Mucosa of descending colon (tissue), 3 donors: ENCODE data around the gene KRTAP7-1. TPM values are rescaled to one million over a fixed set of nuclear protein-coding genes. Genes with fewer than 3 reads are reported as not detected.

Source experiments
- ATAC-seq: fragments of 200-7000 bp; cut with Tn5 transposase; one replicate; pipeline ENCODE4 v1.9.1; 2020; ENCODE audit warnings: mild to moderate bottlenecking, moderate library complexity
- DNase-seq, 3 donors: peaks; one replicate each; pipeline ENCODE4 v3.0.0-alpha.2; 2020
- H3K36me3 ChIP-seq: fragments of 200-600 bp; one replicate; pipeline ENCODE4 v1.8.0; 2021; ENCODE audit warnings: low read depth, mild to moderate bottlenecking
- H3K4me1 ChIP-seq: fragments of 200-600 bp; one replicate; pipeline ENCODE4 v1.8.0; 2021; ENCODE audit warnings: low read depth, mild to moderate bottlenecking
- H3K4me3 ChIP-seq: fragments of 200-600 bp; one replicate; pipeline ENCODE4 v1.8.0; 2021; ENCODE audit warnings: mild to moderate bottlenecking
- H3K9me3 ChIP-seq: fragments of 200-600 bp; one replicate; pipeline ENCODE4 v1.8.0; 2021; ENCODE audit warnings: mild to moderate bottlenecking
- CTCF ChIP-seq: fragments of 200-600 bp; IDR thresholded peaks from one replicate; pipeline ENCODE4 v1.8.0; 2022; ENCODE audit warnings: antibody characterized with exemption, mild to moderate bottlenecking
- intact Hi-C, 2 donors: fragments of 100-400 bp; cut with DNase I in 1 of 2; cut with micrococcal nuclease in 1 of 2; formaldehyde crosslinking; loops; one replicate each; pipeline versions ENCODE4 v1.11.0 to v1.11.1; 2022; cut with DNase I, micrococcal nuclease
- long read RNA-seq, 2 donors: library from polyadenylated mRNA; unstranded; transcript quantifications; one replicate each; pipeline ENCODE4 v2.0.0, GENCODE V29; 2019 to 2021
- total RNA-seq, 3 donors: library from RNA; stranded (reverse); fragmentation: NEBNext Ultra II Directional in 2 of 3; extraction: Animal tissue kit (Norgen Biotek cat#: 25700) in 2 of 3; gene quantifications; one replicate each; pipeline versions ENCODE4 v1.2.1 to v1.2.4, GENCODE V29; 2021 to 2023
- donor health status: DM: no; HTN: no; CAD: no; lungs with moderate emphysema.
- donor health status: DM: no; HTN: no; CAD: no.
- donor health status: DM: no; HTN: yes; CAD: no.

KRTAP7-1 gene
- not detected for total RNA-seq
- long read RNA-seq, donor 1: 0 reads
- long read RNA-seq, donor 2: 0 reads

- ATAC-seq (no peak), DNase-seq (no peak)
- peaks cover 55% of the 10 kb centered on the region for H3K9me3 ChIP-seq
- no peak within 1 kb of the TSS for H3K4me3 ChIP-seq
- H3K4me1 ChIP-seq: no peaks in the 10 kb centered on the region
- TF ChIP-seq CTCF: no peak
- H3K36me3 ChIP-seq: no peaks in the 10 kb centered on the region
- intact Hi-C loops: loop anchor here in 1 of 2 donors (10.0 kb wide), 1 partner anchor 255 kb away; no protein-coding TSS in a partner anchor
Observed at GRCh38 chr21:30829659-30830058, at the start of gene KRTAP7-1. Gene KRTAP7-1 (minus strand): TSS chr21:30829759. CDS start chr21:30829698, 61 bp downstream.

- Histone ChIP-seq H3K4me1 (no peaks in the 10 kb centered on the region), H3K4me3 (no peak overlapping the region), H3K9me3 (peaks cover 49% of the 10 kb centered on the region), H3K36me3 (no peaks in the 10 kb centered on the region)
- DNase-seq (no peak), ATAC-seq (no peak)
- TF ChIP-seq CTCF: no peak
- intact Hi-C loops: no loop called here
Observed at GRCh38 chr21:30874526-30874925, 45.0 kb upstream of the KRTAP7-1 start.

- ATAC-seq: no peak
- no peaks in the 10 kb centered on the region for H3K4me1 ChIP-seq
- intact Hi-C loops: no loop called here
- no peak for TF ChIP-seq CTCF
- no peak overlapping the region for H3K4me3 ChIP-seq
- DNase-seq: no peak
- H3K9me3 ChIP-seq: peaks cover 25% of the 10 kb centered on the region
- H3K36me3 ChIP-seq: no peaks in the 10 kb centered on the region
Observed at GRCh38 chr21:30847627-30848500, 18.3 kb upstream of the KRTAP7-1 start.

- H3K4me3 ChIP-seq: no peak overlapping the region
- H3K9me3 ChIP-seq: peaks cover 35% of the 10 kb centered on the region
- H3K4me1 ChIP-seq: no peaks in the 10 kb centered on the region
- TF ChIP-seq CTCF: no peak
- intact Hi-C loops: no loop called here
- DNase-seq: no peak
- H3K36me3 ChIP-seq: no peaks in the 10 kb centered on the region
- no peak for ATAC-seq
Observed at GRCh38 chr21:30842990-30843389, 13.4 kb upstream of the KRTAP7-1 start.

GRCh38 chr21:30839304-30839703, 9.7 kb upstream of the KRTAP7-1 start:
- Histone ChIP-seq H3K9me3 (peaks cover 47% of the 10 kb centered on the region), H3K36me3 (no peaks in the 10 kb centered on the region), H3K4me1 (no peaks in the 10 kb centered on the region), H3K4me3 (no peak overlapping the region)
- DNase-seq (no peak), ATAC-seq (no peak)
- no peak for TF ChIP-seq CTCF
- intact Hi-C loops: loop anchor here in 1 of 2 donors (10.0 kb wide), 1 partner anchor 245 kb away; no protein-coding TSS in a partner anchor
